HG03159 (cell line): ENCODE measurements around the gene CYP27A1.

Experiments
- ATAC-seq: cut with Tn5 transposase; IDR thresholded peaks from one replicate; pipeline ENCODE4 v1.9.1; 2021; ENCODE audit warnings: mild to moderate bottlenecking, moderate library complexity; ENCODE audit not compliant: unreplicated experiment

CYP27A1 gene

DNA sequence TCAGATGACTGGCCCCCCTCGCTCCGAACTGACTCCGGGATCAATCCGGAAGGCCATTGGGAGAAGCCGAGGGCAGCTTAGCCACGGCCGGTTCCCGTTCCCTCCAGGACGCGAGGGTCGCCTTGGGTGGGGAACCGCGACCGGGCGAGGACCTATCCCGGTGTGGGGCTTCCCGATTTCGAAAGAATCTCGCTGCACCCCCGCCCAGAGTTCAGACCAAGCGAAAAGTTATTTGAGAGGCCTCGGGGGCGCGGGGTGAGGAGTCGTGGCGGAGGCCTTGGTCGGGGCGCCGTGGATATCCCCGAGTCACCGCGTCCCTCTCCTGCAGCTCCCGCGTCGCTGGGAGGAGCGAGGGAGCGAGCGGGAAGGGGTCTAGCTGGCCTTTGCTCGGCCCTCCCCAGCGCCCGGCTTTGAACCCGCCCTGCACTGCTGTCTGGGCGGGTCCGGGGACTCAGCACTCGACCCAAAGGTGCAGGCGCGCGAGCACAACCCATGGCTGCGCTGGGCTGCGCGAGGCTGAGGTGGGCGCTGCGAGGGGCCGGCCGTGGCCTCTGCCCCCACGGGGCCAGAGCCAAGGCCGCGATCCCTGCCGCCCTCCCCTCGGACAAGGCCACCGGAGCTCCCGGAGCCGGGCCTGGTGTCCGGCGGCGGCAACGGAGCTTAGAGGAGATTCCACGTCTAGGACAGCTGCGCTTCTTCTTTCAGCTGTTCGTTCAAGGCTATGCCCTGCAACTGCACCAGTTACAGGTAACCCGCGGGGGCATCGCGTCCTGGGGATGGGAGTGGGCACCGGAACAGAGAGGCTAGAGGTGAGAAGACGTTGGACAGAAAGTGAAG, at the start of gene CYP27A1:
TSS of gene CYP27A1 (plus strand) at position 457 of the 837 bp plus-strand sequence. CDS start at position 493, 36 bp downstream.
- ATAC-seq, result no peak

DNA sequence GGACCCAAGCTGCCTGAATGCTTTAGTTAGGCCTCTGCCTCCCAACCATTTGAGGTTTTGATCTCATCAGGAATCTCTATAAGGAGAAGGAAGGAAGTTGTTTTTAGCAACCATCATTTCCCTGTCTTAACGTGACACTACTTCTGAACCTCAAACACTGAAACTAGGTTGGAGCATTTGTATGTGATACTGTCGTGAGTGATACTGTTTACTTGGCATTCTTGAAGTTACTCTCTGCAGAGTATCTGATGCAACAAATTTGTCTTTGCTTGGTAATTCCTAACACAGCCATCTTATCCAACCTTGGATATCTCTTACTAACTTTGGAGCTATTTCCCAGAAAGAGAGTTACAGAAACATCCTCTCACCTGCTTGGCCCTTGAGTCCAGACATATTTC, 49.2 kb upstream of the CYP27A1 start:
- no peak for ATAC-seq

DNA sequence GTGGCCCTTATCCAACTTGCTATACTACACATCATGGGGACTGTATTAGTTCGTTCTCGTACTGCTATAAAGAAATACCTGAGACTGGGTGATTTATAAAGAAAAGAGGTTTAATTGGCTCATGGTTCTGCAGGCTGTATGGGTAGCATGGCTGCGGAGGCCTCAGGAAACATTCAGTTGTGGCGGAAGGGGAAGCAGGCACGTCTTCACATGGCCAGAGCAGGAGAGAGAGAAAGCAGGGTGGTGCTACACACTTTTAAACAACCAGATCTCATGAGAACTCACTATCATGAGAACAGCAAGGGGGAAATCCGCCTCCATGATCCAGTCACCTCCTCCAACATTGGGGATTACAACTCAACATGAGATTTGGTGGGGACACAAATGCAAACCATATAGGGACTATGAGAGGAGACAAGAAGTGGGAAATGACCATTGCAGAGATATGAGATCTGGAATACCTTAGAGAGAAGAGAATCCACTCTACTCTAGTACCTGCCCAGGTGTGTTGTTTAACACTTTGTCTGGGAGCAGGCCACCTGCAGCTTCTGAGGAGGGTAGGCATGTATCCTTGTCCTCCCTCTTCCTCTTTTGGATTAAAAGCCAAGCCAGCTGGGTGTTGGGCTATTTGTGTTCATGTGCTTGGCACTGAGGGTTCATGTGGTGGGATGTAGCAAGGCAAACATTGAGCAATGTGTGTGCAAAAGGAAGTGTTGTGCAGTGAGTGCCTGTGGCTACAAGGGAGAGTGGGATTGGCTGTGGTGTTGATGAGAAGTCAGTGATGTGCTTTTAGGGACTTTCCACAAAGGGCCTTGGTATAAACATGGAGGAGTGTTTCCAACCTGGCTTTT, 48.6 kb upstream of the CYP27A1 start:
- no peak for ATAC-seq

- no peak for ATAC-seq
These were observed 47.6 kb upstream of the CYP27A1 start for GRCh38 chr2:218734190-218734975.

- no peak for ATAC-seq
These were observed 45.4 kb upstream of the CYP27A1 start for GRCh38 chr2:218736531-218736930.

DNA sequence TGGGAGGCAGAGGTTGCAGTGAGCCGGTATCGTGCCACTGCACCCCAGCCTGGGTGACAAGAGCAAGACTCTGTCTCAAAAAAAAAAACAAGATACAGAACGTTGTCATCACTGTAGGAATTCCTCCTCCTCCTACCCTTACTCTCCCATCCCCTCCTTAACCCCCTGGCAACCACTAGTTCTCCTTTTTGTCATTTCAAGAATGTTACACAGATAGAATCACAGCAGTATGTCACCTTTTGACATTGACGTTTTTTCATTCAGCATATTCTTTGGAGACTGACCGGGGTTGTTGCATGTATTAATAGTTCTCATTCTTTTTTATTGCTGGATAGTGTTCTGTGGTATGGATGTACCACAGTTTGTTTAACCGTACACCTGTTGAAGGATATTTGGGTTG, 38.9 kb upstream of the CYP27A1 start:
- ATAC-seq, result no peak

GRCh38 chr2:218744615-218745014, 37.3 kb upstream of the CYP27A1 start:
- ATAC-seq, result no peak

DNA sequence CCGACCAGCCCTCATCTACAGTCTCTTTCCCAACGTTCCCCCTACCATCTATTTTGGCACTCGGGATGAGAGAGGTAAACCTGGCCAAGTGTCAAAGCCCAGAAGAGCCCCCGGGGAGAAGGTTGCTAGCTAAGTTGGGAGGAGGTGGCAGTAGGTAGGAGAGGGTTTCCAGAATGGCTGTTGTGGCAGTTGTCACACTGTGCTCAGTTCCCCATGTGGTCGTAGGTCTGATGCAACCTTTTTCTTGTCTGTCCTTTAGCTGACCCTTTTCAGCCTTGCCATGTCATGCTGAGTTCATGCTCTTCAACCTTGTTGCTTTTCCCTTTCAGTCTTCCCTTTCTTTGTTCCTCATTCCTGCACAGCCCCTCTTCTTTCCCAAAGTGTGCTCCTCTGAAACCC, 36.8 kb upstream of the CYP27A1 start:
- ATAC-seq, result no peak

- ATAC-seq, result no peak
These were observed 36.1 kb upstream of the CYP27A1 start for GRCh38 chr2:218745559-218746469.

DNA sequence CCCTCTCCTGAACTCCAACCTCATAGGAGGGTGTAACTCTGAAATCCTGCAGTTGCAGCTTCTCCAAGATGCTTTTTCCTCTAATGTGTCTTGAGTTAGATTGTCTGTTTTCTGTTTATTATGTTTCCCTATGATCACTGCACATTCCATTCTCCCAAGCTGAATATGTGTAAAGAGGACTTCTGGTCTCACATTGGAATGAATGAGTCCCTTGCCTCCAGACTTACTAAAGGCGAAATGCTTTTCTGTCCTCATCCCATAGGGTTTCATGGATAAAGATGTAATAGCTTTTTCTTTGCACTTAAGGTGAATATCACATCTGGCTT, 35.5 kb upstream of the CYP27A1 start:
- ATAC-seq, result no peak

DNA sequence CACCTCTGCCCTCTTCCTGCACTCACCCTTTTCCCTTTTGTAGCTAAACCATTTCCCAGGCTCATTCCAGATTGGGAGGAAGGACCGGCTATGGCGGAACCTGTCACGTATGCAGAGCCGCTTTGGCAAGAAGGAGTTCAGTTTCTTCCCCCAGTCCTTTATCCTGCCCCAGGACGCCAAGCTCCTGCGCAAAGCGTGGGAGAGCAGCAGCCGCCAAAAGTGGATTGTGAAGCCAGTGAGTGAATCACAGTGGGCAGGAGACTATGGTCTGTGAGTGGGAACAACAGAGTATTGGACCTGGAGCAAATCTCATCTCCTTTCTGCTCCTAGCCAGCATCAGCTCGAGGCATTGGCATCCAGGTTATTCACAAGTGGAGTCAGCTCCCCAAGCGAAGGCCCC, 35.0 kb upstream of the CYP27A1 start:
- no peak for ATAC-seq

GRCh38 chr2:218748741-218749441, 33.1 kb upstream of the CYP27A1 start:
- ATAC-seq, result no peak

DNA sequence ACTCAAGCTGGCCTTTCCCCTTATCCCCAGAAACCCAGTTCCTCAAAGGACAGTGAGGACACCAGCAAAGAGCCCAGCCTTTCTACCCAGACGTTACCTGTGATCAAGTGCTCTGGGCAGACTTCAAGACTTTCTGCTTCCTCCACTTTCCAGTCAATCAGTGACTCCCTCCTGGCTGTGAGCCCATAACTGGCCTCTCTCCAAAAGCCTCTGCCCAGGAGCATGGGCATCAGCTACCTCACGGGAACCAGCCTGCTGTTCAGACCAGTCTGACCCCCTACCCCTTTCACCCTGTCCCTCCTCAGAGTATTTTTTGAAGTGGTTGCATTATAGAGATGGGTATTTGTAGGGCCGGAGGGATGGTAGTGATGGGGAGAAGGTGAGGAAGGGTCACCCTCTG, 27.7 kb upstream of the CYP27A1 start:
- ATAC-seq, result no peak

DNA sequence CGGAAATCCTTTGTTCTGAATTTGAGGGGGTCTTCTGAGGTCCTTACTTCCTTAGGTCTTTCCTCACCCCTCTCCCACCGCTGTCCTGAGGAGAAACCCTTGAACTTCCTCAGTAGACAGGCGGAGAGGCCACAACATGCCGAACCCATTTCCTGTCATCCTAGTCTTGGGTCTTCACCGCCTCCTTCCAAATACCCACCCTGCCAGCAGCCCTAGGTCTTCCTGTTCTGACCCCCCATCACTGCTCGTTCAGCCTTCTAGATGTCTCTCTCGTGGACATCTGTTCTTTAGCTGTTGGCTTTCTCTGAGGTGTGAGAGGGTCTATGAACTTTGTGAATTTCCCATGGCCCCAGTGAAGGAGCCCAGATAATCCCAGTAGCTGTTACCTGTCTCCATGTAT, 27.2 kb upstream of the CYP27A1 start:
- ATAC-seq, result no peak

DNA sequence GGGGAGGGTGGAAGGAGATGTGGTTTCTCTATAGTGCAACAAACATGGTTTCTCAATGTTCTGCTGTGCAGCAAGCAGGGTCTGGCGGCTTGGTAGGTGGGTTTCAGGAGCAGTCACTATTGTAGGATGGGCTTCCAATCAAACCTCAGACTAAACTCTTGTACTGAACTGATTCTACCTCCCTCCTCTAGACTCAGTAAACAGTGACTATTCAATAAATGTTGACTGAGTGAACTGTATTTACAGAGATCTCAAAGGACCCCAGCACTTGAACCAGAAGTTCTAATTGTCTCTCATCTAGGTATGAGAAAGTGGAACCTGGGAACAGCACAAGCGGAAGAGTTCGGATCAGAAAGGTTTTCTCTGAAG, 26.8 kb upstream of the CYP27A1 start:
- no peak for ATAC-seq

- ATAC-seq, result no peak
These were observed 26.2 kb upstream of the CYP27A1 start for GRCh38 chr2:218755567-218756404.

DNA sequence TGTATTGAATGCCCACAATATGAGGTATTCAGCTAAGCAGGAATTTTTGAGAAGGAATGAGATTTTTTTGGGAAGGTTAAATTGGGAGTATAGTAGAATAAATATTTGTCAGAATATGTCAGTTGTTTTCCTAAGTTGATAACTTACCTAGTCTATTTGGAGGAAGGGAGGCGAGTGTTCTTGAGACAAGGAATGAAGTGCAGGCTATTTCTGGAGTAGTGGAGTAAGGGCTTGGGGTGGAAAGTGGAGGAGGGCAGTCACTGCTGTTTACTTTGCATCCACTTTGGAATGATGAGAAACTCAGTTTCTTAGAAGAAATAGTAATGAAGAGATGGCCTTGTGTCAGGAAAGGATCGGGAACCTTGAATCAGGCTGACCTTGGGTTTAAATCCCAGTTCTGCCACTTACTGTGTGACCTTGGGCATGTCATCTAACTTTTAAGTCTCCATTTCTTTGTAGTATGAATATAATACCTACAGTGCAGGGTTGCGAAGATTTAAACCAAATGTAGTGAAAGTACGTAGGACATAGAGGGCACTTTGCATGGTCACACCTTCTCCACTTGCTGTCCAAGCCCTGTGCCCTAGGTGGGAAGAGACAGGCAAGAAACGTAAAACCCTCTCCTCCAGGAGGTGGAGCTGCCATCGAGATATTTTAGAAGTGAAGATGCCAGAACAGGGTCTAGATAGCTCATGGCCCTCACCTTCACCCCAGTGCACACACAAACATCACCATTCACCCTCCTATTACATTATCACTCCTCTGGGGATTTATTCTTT, 25.2 kb upstream of the CYP27A1 start:
- ATAC-seq, result no peak

- no peak for ATAC-seq
These were observed 20.2 kb upstream of the CYP27A1 start for GRCh38 chr2:218761795-218762194.
